ENCODE data around the gene DUSP3. TPM values are rescaled to one million over a fixed set of nuclear protein-coding genes. Genes with fewer than 3 reads are reported as not detected.
"Not testable (repeated sequence)": the region's sequence is repeated elsewhere in the genome, so short reads cannot be mapped to it uniquely, and the experiment has no call there.

Gene DUSP3
- total RNA-seq, 4 donors from 2014 or later: 37.1 to 120 (median 87.1) TPM

DNA sequence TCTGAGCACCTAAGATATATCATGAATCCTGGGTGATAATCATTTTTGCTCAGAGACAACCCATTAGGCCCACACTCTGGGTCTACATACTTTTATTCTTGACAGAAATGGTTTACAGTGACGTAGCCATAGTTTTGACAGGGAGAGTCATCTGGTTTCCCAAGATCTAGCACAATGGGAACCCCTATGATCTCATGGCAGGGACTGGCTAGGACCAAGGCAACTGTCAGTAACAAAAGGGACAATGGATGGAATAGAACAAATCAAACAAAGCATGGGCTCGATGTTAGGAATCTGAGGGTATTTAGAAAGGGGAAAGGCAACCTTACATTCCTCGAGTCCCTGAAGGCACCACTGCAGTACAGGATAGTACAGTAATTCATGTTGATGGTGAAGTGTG, 22.0 kb upstream of the DUSP3 start:
- DNase-seq: no peak
- Histone ChIP-seq H3K4me1 (no peaks in the 10 kb centered on the region), H3K36me3 (no peaks in the 10 kb centered on the region), H3K4me3 (no peak overlapping the region), H3K27me3 (no peaks in the 10 kb centered on the region), H3K9me3 (no peaks in the 10 kb centered on the region), H3K27ac (no peak overlapping the region)
- no peak for TF ChIP-seq POLR2A (IDR thresholded peaks at IDR 0.05)
- TF ChIP-seq, protein P1, sequence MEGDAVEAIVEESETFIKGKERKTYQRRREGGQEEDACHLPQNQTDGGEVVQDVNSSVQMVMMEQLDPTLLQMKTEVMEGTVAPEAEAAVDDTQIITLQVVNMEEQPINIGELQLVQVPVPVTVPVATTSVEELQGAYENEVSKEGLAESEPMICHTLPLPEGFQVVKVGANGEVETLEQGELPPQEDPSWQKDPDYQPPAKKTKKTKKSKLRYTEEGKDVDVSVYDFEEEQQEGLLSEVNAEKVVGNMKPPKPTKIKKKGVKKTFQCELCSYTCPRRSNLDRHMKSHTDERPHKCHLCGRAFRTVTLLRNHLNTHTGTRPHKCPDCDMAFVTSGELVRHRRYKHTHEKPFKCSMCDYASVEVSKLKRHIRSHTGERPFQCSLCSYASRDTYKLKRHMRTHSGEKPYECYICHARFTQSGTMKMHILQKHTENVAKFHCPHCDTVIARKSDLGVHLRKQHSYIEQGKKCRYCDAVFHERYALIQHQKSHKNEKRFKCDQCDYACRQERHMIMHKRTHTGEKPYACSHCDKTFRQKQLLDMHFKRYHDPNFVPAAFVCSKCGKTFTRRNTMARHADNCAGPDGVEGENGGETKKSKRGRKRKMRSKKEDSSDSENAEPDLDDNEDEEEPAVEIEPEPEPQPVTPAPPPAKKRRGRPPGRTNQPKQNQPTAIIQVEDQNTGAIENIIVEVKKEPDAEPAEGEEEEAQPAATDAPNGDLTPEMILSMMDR (IDR thresholded peaks at IDR 0.05): no peak

DNA sequence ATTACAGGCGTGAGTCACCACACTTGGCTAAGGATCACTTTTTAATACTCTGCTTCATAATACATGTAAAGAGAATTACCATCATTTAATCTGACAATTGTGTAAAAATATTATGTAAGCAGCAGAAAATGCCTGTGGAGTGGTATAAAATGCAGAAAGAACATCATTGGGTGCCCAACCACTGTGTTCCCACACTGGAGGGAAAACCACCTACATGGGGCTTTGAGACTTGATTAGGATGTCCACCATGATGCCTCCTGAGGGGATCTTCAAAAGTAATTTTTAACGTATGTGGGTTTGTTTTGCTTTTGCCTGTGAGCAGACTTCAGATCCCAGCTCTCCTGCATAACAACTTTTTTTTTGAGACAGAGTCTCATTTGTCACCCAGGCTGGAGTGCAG, 20.3 kb upstream of the DUSP3 start:
- Histone ChIP-seq H3K27me3 (no peaks in the 10 kb centered on the region), H3K4me3 (no peak overlapping the region), H3K9me3 (no peaks in the 10 kb centered on the region), H3K27ac (no peak overlapping the region), H3K36me3 (no peaks in the 10 kb centered on the region), H3K4me1 (no peaks in the 10 kb centered on the region)
- DNase-seq: no peak
- TF ChIP-seq POLR2A (IDR thresholded peaks at IDR 0.05): no peak
- TF ChIP-seq, protein P1 (IDR thresholded peaks at IDR 0.05): no peak

DNA sequence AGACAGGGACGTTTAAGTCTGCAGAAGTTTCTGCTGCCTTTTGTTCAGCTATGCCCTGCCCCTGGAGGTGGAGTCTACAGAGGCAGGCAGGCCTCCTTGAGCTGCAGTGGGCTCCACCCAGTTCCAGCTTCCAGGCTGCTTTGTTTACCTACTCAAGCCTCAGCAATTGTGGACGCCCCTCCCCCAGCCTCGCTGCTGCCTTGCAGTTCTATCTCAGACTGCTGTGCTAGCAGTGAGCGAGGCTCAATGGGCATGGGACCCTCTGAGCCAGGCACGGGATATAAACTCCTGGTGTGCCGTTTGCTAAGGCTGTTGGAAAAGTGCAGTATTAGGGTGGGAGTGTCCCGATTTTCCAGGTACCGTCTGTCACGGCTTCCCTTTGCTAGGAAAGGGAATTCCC, 19.2 kb upstream of the DUSP3 start:
- not testable (repeated sequence) for H3K36me3 ChIP-seq, H3K27ac ChIP-seq, DNase-seq, H3K4me1 ChIP-seq, H3K27me3 ChIP-seq, H3K4me3 ChIP-seq, H3K9me3 ChIP-seq

DNA sequence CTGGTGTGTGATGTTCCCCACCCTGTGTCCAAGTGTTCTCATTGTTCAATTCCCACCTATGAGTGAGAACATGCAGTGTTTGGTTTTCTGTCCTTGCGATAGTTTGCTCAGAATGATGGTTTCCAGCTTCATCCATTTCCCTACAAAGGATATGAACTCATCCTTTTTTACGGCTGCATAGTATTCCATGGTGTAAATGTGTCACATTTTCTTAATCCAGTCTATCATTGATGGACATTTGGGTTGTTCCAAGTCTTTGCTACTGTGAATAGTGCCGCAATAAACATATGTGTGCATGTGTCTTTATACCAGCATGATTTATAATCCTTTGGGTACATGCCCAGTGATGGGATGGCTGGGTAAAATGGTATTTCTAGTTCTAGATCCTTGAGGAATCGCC, 13.9 kb upstream of the DUSP3 start:
- H3K9me3 ChIP-seq, DNase-seq, H3K27me3 ChIP-seq, H3K36me3 ChIP-seq, H3K4me1 ChIP-seq, H3K27ac ChIP-seq, H3K4me3 ChIP-seq: not testable (repeated sequence)

DNA sequence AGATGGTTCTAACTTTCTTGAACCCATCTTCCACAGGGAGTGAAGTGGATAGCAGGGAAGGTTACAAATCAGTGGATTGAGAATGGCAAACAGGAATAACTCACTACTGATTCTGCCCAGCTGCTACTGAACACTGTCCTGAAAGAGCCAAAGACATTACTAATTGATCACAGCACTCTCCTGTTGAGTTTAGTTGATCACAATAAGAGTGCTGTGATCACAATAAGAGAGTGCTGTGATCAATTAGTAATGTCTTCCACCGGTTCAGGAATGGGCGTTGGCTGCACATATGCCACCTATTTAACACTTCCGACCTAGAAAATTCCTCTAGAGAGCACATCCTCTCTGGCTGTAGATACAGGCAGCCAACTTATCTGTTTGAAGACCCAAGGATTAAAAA, 12.8 kb upstream of the DUSP3 start:
- DNase-seq: peak in 1 of 3 donors; percentile 67

DNA sequence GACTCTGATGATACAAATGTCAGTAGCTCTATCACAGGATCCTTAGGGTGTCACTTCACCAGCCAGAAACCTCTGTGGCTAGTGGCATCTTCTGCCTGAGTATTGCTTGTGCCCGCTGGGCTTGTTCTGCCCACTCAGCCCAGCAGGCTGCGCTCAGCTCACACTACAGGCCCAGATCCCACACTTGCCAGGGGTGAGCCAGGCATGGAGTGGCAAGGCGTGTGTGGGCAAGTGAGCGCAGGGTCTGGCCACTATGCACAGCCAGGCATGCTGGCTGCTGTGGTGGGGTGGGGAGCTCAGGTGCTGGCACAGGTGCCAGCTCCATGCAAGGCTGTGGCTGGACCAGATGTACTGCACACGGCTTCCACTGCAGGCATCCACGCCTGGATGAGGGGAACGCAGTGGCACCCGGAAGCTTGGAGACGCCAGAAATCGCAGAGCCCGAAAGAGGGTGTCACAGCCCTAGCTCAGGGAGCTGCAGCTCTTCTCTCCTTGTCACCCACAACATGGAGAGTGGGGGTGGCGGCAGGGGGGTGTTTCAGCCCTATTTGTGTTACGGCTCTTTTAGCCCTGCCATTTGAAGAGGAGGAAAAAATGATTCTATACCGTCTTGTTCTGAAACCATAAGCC, 11.6 kb upstream of the DUSP3 start:
- Histone ChIP-seq H3K4me3 (no peak overlapping the region), H3K4me1 (no peaks in the 10 kb centered on the region)
- DNase-seq: no peak

More for the DNA sequence above, 12.8 kb upstream of the DUSP3 start:
- Histone ChIP-seq H3K27me3 (no peaks in the 10 kb centered on the region), H3K9me3 (no peaks in the 10 kb centered on the region), H3K4me3 (no peak overlapping the region), H3K36me3 (no peaks in the 10 kb centered on the region), H3K27ac (no peak overlapping the region), H3K4me1 (no peaks in the 10 kb centered on the region)
- TF ChIP-seq POLR2A (IDR thresholded peaks at IDR 0.05): no peak
- TF ChIP-seq, protein P1 (IDR thresholded peaks at IDR 0.05): no peak

More for the DNA sequence above, 11.6 kb upstream of the DUSP3 start:
- Histone ChIP-seq H3K27ac (no peak overlapping the region), H3K9me3 (no peaks in the 10 kb centered on the region), H3K27me3 (no peaks in the 10 kb centered on the region), H3K36me3 (no peaks in the 10 kb centered on the region)
- no peak for TF ChIP-seq POLR2A (IDR thresholded peaks at IDR 0.05)
- TF ChIP-seq, protein P1 (IDR thresholded peaks at IDR 0.05): peak in 3 of 6 experiments; percentile 24 to 44 (median 43)

Data from Peyer's patch (tissue), 4 donors.